Liver (tissue), 9 donors: ENCODE results near the gene DNAJA2. TPM values are rescaled to one million over a fixed set of nuclear protein-coding genes. Genes with fewer than 3 reads are reported as not detected.
"Not testable (repeated sequence)": the region's sequence is repeated elsewhere in the genome, so short reads cannot be mapped to it uniquely, and the experiment has no call there.

Experiments
- DNase-seq: peaks from one replicate; pipeline ENCODE4 v3.0.0-alpha.2; 2017; ENCODE audit warnings: low spot score
- H3K27ac ChIP-seq, 2 donors: one replicate each; pipeline ENCODE4 v1.7.0; 2013; ENCODE audit warnings: inconsistent platforms in 2 of 2, low read length in 2 of 2, control low read depth in 1 of 2, low read depth in 1 of 2, mild to moderate bottlenecking in 1 of 2
- H3K27me3 ChIP-seq, 4 donors: one replicate each; pipeline versions ENCODE4 v1.6.1 to v1.7.0; 2013; ENCODE audit warnings: low read length in 3 of 4, inconsistent platforms in 1 of 4, mild to moderate bottlenecking in 1 of 4, moderate library complexity in 1 of 4; ENCODE audit not compliant: control insufficient read depth in 4 of 4, insufficient read depth in 4 of 4
- H3K36me3 ChIP-seq, 4 donors: one replicate each; pipeline versions ENCODE4 v1.6.1 to v1.7.0; 2013; ENCODE audit warnings: low read length in 3 of 4, mild to moderate bottlenecking in 3 of 4, low read depth in 1 of 4, moderate library complexity in 1 of 4; ENCODE audit not compliant: control insufficient read depth in 4 of 4, insufficient read depth in 3 of 4
- H3K4me1 ChIP-seq, 4 donors: one replicate each; pipeline versions ENCODE4 v1.6.1 to v1.7.0; 2013; ENCODE audit warnings: low read length in 3 of 4, mild to moderate bottlenecking in 3 of 4, moderate library complexity in 1 of 4; ENCODE audit not compliant: control insufficient read depth in 4 of 4, insufficient read depth in 4 of 4
- H3K4me3 ChIP-seq, 3 donors: one replicate each; pipeline versions ENCODE4 v1.6.1 to v1.7.0; 2013; ENCODE audit warnings: low read length in 3 of 3, control low read depth in 1 of 3, low read depth in 1 of 3, mild to moderate bottlenecking in 1 of 3
- H3K9ac ChIP-seq, 2 donors: one replicate each; pipeline ENCODE4 v1.7.0; 2013; ENCODE audit warnings: low read length in 2 of 2, mild to moderate bottlenecking in 2 of 2, moderate library complexity in 2 of 2, control low read depth in 1 of 2, low read depth in 1 of 2
- H3K9me3 ChIP-seq, 4 donors: one replicate each; pipeline versions ENCODE4 v1.6.1 to v1.7.0; 2013; ENCODE audit warnings: low read length in 3 of 4; ENCODE audit not compliant: control insufficient read depth in 4 of 4
- CTCF ChIP-seq: fragments of 150-350 bp; IDR thresholded peaks from 2 replicates; pipeline ENCODE4 v1.5.1; 2017; ENCODE audit warnings: improper control_type of control experiment, low read depth, low read length; ENCODE audit not compliant: missing input control
- EGR1 ChIP-seq, 2 donors: IDR thresholded peaks; 2 replicates each; pipeline ENCODE4 v1.6.1; 2016 to 2018; ENCODE audit warnings: antibody characterized with exemption in 2 of 2, low read depth in 2 of 2
- FOXA1 ChIP-seq: IDR thresholded peaks from 2 replicates; pipeline ENCODE4 v1.6.1; 2016; ENCODE audit warnings: antibody characterized with exemption
- FOXA2 ChIP-seq: IDR thresholded peaks from 2 replicates; pipeline ENCODE4 v1.6.1; 2016; ENCODE audit warnings: antibody characterized with exemption
- HNF4A ChIP-seq, 2 donors: conservative IDR thresholded peaks; 2 replicates each; pipeline ENCODE4 v1.6.1; 2016; ENCODE audit warnings: antibody characterized with exemption in 2 of 2, mild to moderate bottlenecking in 2 of 2
- JUND ChIP-seq, 2 donors: IDR thresholded peaks; 2 replicates each; pipeline ENCODE4 v1.6.1; 2016; ENCODE audit warnings: antibody characterized with exemption in 2 of 2
- NR2F2 ChIP-seq: IDR thresholded peaks from 2 replicates; pipeline ENCODE4 v1.6.1; 2016; ENCODE audit warnings: antibody characterized with exemption
- RAD21 ChIP-seq, 2 donors: IDR thresholded peaks; 2 replicates each; pipeline ENCODE4 v1.6.1; 2016; ENCODE audit warnings: antibody characterized with exemption in 2 of 2, mild to moderate bottlenecking in 2 of 2
- REST ChIP-seq: IDR thresholded peaks from 2 replicates; pipeline ENCODE4 v1.6.1; 2016; ENCODE audit warnings: antibody characterized with exemption, mild to moderate bottlenecking
- RXRA ChIP-seq, 2 donors: IDR thresholded peaks; 2 replicates each; pipeline ENCODE4 v1.6.1; 2017 to 2018; ENCODE audit warnings: antibody characterized with exemption in 2 of 2, mild to moderate bottlenecking in 1 of 2
- SP1 ChIP-seq: IDR thresholded peaks from 2 replicates; pipeline ENCODE4 v1.6.1; 2018; ENCODE audit warnings: antibody characterized with exemption, mild to moderate bottlenecking
- TAF1 ChIP-seq: conservative IDR thresholded peaks from 2 replicates; pipeline ENCODE4 v1.6.1; 2016; ENCODE audit warnings: antibody characterized with exemption, mild to moderate bottlenecking
- YY1 ChIP-seq: IDR thresholded peaks from 2 replicates; pipeline ENCODE4 v1.6.1; 2016; ENCODE audit warnings: antibody characterized with exemption, mild to moderate bottlenecking
- WGBS: extraction: QIAGEN DNeasy Blood & Tissue Kit; methylation state at CpG from one replicate; pipeline ENCODE4 v1.1.7; 2013; 5-methylcytosine and 5-hydroxymethylcytosine counted together
- polyA plus RNA-seq, 2 donors: library from polyadenylated mRNA; stranded (reverse) in 1 of 2; unstranded in 1 of 2; fragments of 200-250 nt in 1 of 2; fragments of >200 nt in 1 of 2; fragmentation: Nextera tagmentation in 1 of 2; extraction: Ambion mirVana in 1 of 2; gene quantifications; one replicate each; pipeline versions ENCODE4 v1.2.1 to v1.2.3, GENCODE V29; 2013 to 2015
- total RNA-seq, 2 donors: library from RNA; depleted of rRNA; stranded (reverse); fragments of >200 nt; gene quantifications; one replicate each; pipeline ENCODE4 v1.2.3, GENCODE V29; 2014
- TF ChIP-seq, protein P1 (sequence below): IDR thresholded peaks from 2 replicates; pipeline ENCODE4 v1.6.1; 2016; ENCODE audit warnings: antibody characterized with exemption
- TF ChIP-seq, protein P2 (sequence below): IDR thresholded peaks from 2 replicates; pipeline ENCODE4 v1.6.1; 2016; ENCODE audit warnings: antibody characterized with exemption
- TF ChIP-seq, protein P3 (sequence below): IDR thresholded peaks from 2 replicates; pipeline ENCODE4 v1.6.1; 2016; ENCODE audit warnings: antibody characterized with exemption
- donor health status: healthy.
- donor health status: healthy.
- donor health status: healthy.
- donor health status: healthy.
- donor health status: healthy.

Gene DNAJA2
- total and polyA plus RNA-seq, 4 donors: 22.7 to 32.8 (median 25.5) TPM

- H3K9ac ChIP-seq, DNase-seq, H3K4me1 ChIP-seq, H3K4me3 ChIP-seq, H3K9me3 ChIP-seq, H3K36me3 ChIP-seq, H3K27ac ChIP-seq, H3K27me3 ChIP-seq: not testable (repeated sequence)
- TF ChIP-seq RXRA (IDR thresholded peaks at IDR 0.05) (peak; percentile 76 to 81), HNF4A (conservative IDR thresholded peaks at IDR 0.05) (peak; percentile 43 to 45), SP1 (peak; percentile 32)
- WGBS: 61% methylated on average over 8 of the region's 8 CpGs
Measured at GRCh38 chr16:46944713-46945112, 28.8 kb downstream of the DNAJA2 start.

GRCh38 chr16:46937536-46937935 is 35.9 kb downstream of the DNAJA2 start:
- Histone ChIP-seq H3K27ac (no peak overlapping the region), H3K9me3 (no peaks in the 10 kb centered on the region), H3K9ac (no peak overlapping the region), H3K4me3 (no peak overlapping the region), H3K4me1 (no peaks in the 10 kb centered on the region), H3K27me3 (no peaks in the 10 kb centered on the region), H3K36me3 (no peaks in the 10 kb centered on the region)
- no peak for DNase-seq
- TF ChIP-seq FOXA1: no peak
- no peak for TF ChIP-seq SP1
- no peak for TF ChIP-seq NR2F2
- no peak for TF ChIP-seq REST
- TF ChIP-seq EGR1 (IDR thresholded peaks at IDR 0.05; ENCODE audit: low read depth in 2 of 2): no peak
- TF ChIP-seq TAF1: no peak
- TF ChIP-seq, protein P1, sequence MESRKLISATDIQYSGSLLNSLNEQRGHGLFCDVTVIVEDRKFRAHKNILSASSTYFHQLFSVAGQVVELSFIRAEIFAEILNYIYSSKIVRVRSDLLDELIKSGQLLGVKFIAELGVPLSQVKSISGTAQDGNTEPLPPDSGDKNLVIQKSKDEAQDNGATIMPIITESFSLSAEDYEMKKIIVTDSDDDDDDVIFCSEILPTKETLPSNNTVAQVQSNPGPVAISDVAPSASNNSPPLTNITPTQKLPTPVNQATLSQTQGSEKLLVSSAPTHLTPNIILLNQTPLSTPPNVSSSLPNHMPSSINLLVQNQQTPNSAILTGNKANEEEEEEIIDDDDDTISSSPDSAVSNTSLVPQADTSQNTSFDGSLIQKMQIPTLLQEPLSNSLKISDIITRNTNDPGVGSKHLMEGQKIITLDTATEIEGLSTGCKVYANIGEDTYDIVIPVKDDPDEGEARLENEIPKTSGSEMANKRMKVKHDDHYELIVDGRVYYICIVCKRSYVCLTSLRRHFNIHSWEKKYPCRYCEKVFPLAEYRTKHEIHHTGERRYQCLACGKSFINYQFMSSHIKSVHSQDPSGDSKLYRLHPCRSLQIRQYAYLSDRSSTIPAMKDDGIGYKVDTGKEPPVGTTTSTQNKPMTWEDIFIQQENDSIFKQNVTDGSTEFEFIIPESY: no peak
- no peak for TF ChIP-seq YY1
- TF ChIP-seq, protein P2, sequence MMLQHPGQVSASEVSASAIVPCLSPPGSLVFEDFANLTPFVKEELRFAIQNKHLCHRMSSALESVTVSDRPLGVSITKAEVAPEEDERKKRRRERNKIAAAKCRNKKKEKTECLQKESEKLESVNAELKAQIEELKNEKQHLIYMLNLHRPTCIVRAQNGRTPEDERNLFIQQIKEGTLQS: no peak
- TF ChIP-seq HNF4A (conservative IDR thresholded peaks at IDR 0.05): no peak
- no peak for TF ChIP-seq JUND (IDR thresholded peaks at IDR 0.05)
- no peak for TF ChIP-seq FOXA2
- TF ChIP-seq, protein P3, sequence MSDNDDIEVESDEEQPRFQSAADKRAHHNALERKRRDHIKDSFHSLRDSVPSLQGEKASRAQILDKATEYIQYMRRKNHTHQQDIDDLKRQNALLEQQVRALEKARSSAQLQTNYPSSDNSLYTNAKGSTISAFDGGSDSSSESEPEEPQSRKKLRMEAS: no peak

DNA sequence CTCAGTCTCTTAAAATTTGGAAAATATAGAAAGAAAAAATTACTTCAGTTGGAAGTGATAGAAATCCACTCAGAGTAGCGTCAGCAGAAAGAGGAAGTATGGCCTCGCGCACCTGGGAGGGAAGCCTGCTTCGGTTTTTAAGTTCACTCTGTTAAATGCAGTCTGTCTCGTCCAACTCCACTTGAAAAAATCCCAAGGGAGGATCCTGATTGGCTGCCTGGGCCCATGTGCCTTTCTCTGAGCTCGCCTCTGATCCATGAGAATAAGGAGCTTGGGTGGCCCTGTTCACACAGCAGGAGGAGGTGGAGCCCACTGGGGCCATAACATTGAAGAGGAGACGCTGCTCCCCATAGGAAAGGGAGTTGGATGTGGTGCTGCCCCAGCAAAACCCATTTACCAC is 40.7 kb downstream of the DNAJA2 start:
- 73% methylated on average over 7 of the region's 7 CpGs for WGBS
- Histone ChIP-seq H3K27me3 (no peaks in the 10 kb centered on the region), H3K36me3 (peaks cover 6 to 20% (median 19%) of the 10 kb centered on the region in 4 donors), H3K9me3 (no peaks in the 10 kb centered on the region), H3K27ac (no peak overlapping the region), H3K4me3 (no peak overlapping the region), H3K9ac (no peak overlapping the region), H3K4me1 (no peaks in the 10 kb centered on the region)
- DNase-seq: no peak
- no peak for TF ChIP-seq YY1
- no peak for TF ChIP-seq JUND (IDR thresholded peaks at IDR 0.05)
- TF ChIP-seq, protein P1: no peak
- no peak for TF ChIP-seq CTCF
- no peak for TF ChIP-seq SP1
- TF ChIP-seq HNF4A (conservative IDR thresholded peaks at IDR 0.05): no peak
- TF ChIP-seq, protein P3: no peak
- no peak for TF ChIP-seq EGR1 (IDR thresholded peaks at IDR 0.05; ENCODE audit: low read depth in 2 of 2)
- no peak for TF ChIP-seq TAF1
- TF ChIP-seq RAD21 (IDR thresholded peaks at IDR 0.05): no peak
